ENCODE data around the gene RAB28. TPM values are rescaled to one million over a fixed set of nuclear protein-coding genes. Genes with fewer than 3 reads are reported as not detected.

The RAB28 gene
- total and polyA plus RNA-seq, 9 of the 15 experiments (the other 6 are each of a cell fraction or from before 2014, with no cell fraction given), result 6.7 to 40.4 (median 23.0) TPM

- 0% methylated on average over 2 of the region's 2 CpGs for WGBS (ENCODE audit: insufficient coverage, low coverage, missing lambda C conversion rate)
- peak; percentile 21 for TF ChIP-seq DACH1 (IDR thresholded peaks at IDR 0.05; ENCODE audit: partially characterized antibody)
- TF ChIP-seq ZNF75A (CRISPR knock-in tag; IDR thresholded peaks at IDR 0.05), result no peak
- no peak for TF ChIP-seq CREBBP (IDR thresholded peaks at IDR 0.05; ENCODE audit: low read depth, low read length)
- no peak for TF ChIP-seq ZNF431 (CRISPR knock-in tag; IDR thresholded peaks at IDR 0.05)
- TF ChIP-seq TBP (optimal IDR thresholded peaks at IDR 0.05; ENCODE audit: low read depth, low read length), result peak; percentile 59
- no peak for TF ChIP-seq IRF2 (CRISPR knock-in tag; IDR thresholded peaks at IDR 0.05)
- peak; percentile 70; the same call in 1 of the 2 replicates for TF ChIP-seq MTA1 (IDR thresholded peaks at IDR 0.05; ENCODE audit: borderline replicate concordance)
- TF ChIP-seq GMEB1 (CRISPR knock-in tag; IDR thresholded peaks at IDR 0.05), result no peak
- TF ChIP-seq NFE2 (IDR thresholded peaks at IDR 0.05; ENCODE audit: low read depth), result peak; percentile 97
- TF ChIP-seq ZNF212 (CRISPR knock-in tag; IDR thresholded peaks at IDR 0.05), result no peak
- peak; percentile 93 for TF ChIP-seq DPF2 (IDR thresholded peaks at IDR 0.05)
- no peak for TF ChIP-seq PCBP2 (IDR thresholded peaks at IDR 0.05; ENCODE audit: low read depth, low read length, poor library complexity, severe bottlenecking)
- TF ChIP-seq PML (IDR thresholded peaks at IDR 0.05; ENCODE audit: low read length), result peak; percentile 42; the same call in 1 of the 2 replicates
- TF ChIP-seq ARID1B (IDR thresholded peaks at IDR 0.05), result peak; percentile 89
- no peak for TF ChIP-seq CCAR2 (IDR thresholded peaks at IDR 0.05; ENCODE audit: low read depth, low read length)
- TF ChIP-seq SLC30A9 (CRISPR knock-in tag; IDR thresholded peaks at IDR 0.05), result no peak
- TF ChIP-seq POLR2G (IDR thresholded peaks at IDR 0.05; ENCODE audit: low read depth, low read length), result 0 out of 2 replicates have a peak, but pooled peaks have one; percentile 31
- no peak for TF ChIP-seq ZNF586 (CRISPR knock-in tag; conservative IDR thresholded peaks at IDR 0.05)
- TF ChIP-seq BCL6 (CRISPR knock-in tag; IDR thresholded peaks at IDR 0.05), result no peak
- TF ChIP-seq CAMTA2 (CRISPR knock-in tag; conservative IDR thresholded peaks at IDR 0.05), result no peak
- TF ChIP-seq MCM3 (IDR thresholded peaks at IDR 0.05), result no peak
- TF ChIP-seq TCF7L2 (IDR thresholded peaks at IDR 0.05; ENCODE audit: low read depth, low read length), result no peak
- TF ChIP-seq PKNOX1 (IDR thresholded peaks at IDR 0.05), result peak; percentile 58
- no peak for TF ChIP-seq ZFP36 (IDR thresholded peaks at IDR 0.05; ENCODE audit: low read depth, low read length, partially characterized antibody)
- peak; percentile 67 for TF ChIP-seq MEIS2 (IDR thresholded peaks at IDR 0.05; ENCODE audit: partially characterized antibody)
- TF ChIP-seq MED1 (CRISPR knock-in tag; IDR thresholded peaks at IDR 0.05; ENCODE audit: borderline replicate concordance), result no peak
Observed at GRCh38 chr4:13368217-13368616, 115.9 kb downstream of the RAB28 start.

More at GRCh38 chr4:13368217-13368616, 115.9 kb downstream of the RAB28 start:
- Histone ChIP-seq H3K9ac (ENCODE audit: insufficient read depth in 1 of 2, low read depth in 2 of 2, low read length in 2 of 2) (peak overlapping the region in 1 of 2 experiments; percentile 61; a peak in 2 of 4 replicates), H3K9me3 (replicated peaks; ENCODE audit: control insufficient read depth, insufficient read depth, low read depth, low read length) (no peaks in the 10 kb centered on the region), H3K27ac (ENCODE audit: extremely low read depth, low read depth, low read length) (peak overlapping the region; percentile 82), H2AFZ (ENCODE audit: low read depth, low read length) (peak overlapping the region; percentile 37), H3K4me1 (replicated peaks in 1 of 2; ENCODE audit: control insufficient read depth in 2 of 2, insufficient read depth in 2 of 2, low read length in 2 of 2) (peaks cover 3 to 18% of the 10 kb centered on the region in 2 experiments; a peak in 3 of 5 replicates), H3K4me2 (ENCODE audit: insufficient read depth, low read length) (peak overlapping the region; percentile 50), H3K4me3 (peak overlapping the region; percentile 31), H3K79me2 (ENCODE audit: control insufficient read depth, insufficient read depth, low read length) (peaks cover 32% of the 10 kb centered on the region), H3K27me3 (ENCODE audit: control insufficient read depth in 2 of 2, insufficient read depth in 2 of 2, low read length in 2 of 2) (no peaks in the 10 kb centered on the region), H3K9me1 (ENCODE audit: control insufficient read depth, insufficient read depth, low read length) (no peaks in the 10 kb centered on the region), H4K20me1 (replicated peaks; ENCODE audit: control insufficient read depth, insufficient read depth, low read length) (no peaks in the 10 kb centered on the region), H3K36me3 (ENCODE audit: control insufficient read depth, insufficient read depth, low read length) (peaks cover 6% of the 10 kb centered on the region; the same call in 1 of the 3 replicates)
- no TSS peak for BruUV-seq (replicated peaks)
- ATAC-seq, result peak; percentile 97
- peak; percentile 97 for FAIRE-seq
- intact Hi-C loops (cut with micrococcal nuclease), result loop anchor here (5.0 kb wide), 4 partner anchors 64 to 516 kb away; partner anchors contain the start of gene RAB28
- in situ Hi-C loops (cut with MboI), result no loop called here
- DNase-seq (ENCODE audit: extremely low read depth in 1 of 4, low spot score in 3 of 4), result peak; percentile 31 to 91 (median 60)
- ChIA-PET CTCF (ENCODE audit: low intra/inter-chr PET ratio) (no interaction called here), POLR2A (interaction anchor here (0.7 to 2.4 kb wide), 5 partner anchors 11 to 176 kb away, joined by 3 to 12 read pairs (median 3); partner anchors contain the start of gene NKX3-2)
